Measurements from ENCODE around the gene CR1L. TPM values are rescaled to one million over a fixed set of nuclear protein-coding genes. Genes with fewer than 3 reads are reported as not detected.

The CR1L gene
- total RNA-seq, 1 experiment from 2014 or later, result 13.7 TPM

GRCh38 chr1:207649865-207650580 lies 5.1 kb downstream of the CR1L start (continued):
- no peak for TF ChIP-seq FOXP4 (CRISPR knock-in tag; IDR thresholded peaks at IDR 0.05)
- TF ChIP-seq ZNF512 (CRISPR knock-in tag; IDR thresholded peaks at IDR 0.05; ENCODE audit: borderline replicate concordance), result no peak
- no peak for TF ChIP-seq ESRRA (CRISPR knock-in tag; IDR thresholded peaks at IDR 0.05; ENCODE audit: borderline replicate concordance)
- TF ChIP-seq ATF3 (CRISPR knock-in tag; conservative IDR thresholded peaks at IDR 0.05), result no peak

GRCh38 chr1:207651583-207651982 lies 6.7 kb downstream of the CR1L start:
- POLR2A ChIA-PET, result no interaction called here
- H3K36me3 Mint-ChIP-seq, result peaks cover 9% of the 10 kb centered on the region
- H3K27ac Mint-ChIP-seq, result no peak overlapping the region
- peaks cover 2% of the 10 kb centered on the region; the same call in 1 of the 2 replicates for H3K27me3 Mint-ChIP-seq (ENCODE audit: low read depth)
- H3K4me1 Mint-ChIP-seq, result peaks cover 51% of the 10 kb centered on the region
- no peak for DNase-seq (ENCODE audit: low spot score)
- peaks cover 4% of the 10 kb centered on the region for H3K9me3 Mint-ChIP-seq
- H3K4me3 Mint-ChIP-seq, result no peak overlapping the region
- CTCF ChIA-PET, result no interaction called here
- ATAC-seq, result no peak
- TF ChIP-seq HMGA2 (CRISPR knock-in tag; IDR thresholded peaks at IDR 0.05), result no peak
- TF ChIP-seq GRHL2 (CRISPR knock-in tag; IDR thresholded peaks at IDR 0.05; ENCODE audit: insufficient replicate concordance, severe bottlenecking), result no peak
- no peak for TF ChIP-seq PRRX2 (CRISPR knock-in tag; IDR thresholded peaks at IDR 0.05)
- TF ChIP-seq PREB (CRISPR knock-in tag; IDR thresholded peaks at IDR 0.05; ENCODE audit: borderline replicate concordance), result no peak
- no peak for TF ChIP-seq ZNF425 (CRISPR knock-in tag; conservative IDR thresholded peaks at IDR 0.05)
- no peak for TF ChIP-seq NFATC4 (CRISPR knock-in tag; IDR thresholded peaks at IDR 0.05)
- TF ChIP-seq MAX (CRISPR knock-in tag; IDR thresholded peaks at IDR 0.05), result no peak
- no peak for TF ChIP-seq PRDM15 (CRISPR knock-in tag; IDR thresholded peaks at IDR 0.05)
- no peak for TF ChIP-seq ZNF423 (CRISPR knock-in tag; IDR thresholded peaks at IDR 0.05)
- TF ChIP-seq MXD4 (CRISPR knock-in tag; IDR thresholded peaks at IDR 0.05; ENCODE audit: borderline replicate concordance), result no peak
- no peak for TF ChIP-seq ATF2 (CRISPR knock-in tag; IDR thresholded peaks at IDR 0.05; ENCODE audit: borderline replicate concordance, low read depth)
- no peak for TF ChIP-seq ZNF281 (CRISPR knock-in tag; IDR thresholded peaks at IDR 0.05)
- no peak for TF ChIP-seq IRF1 (CRISPR knock-in tag; IDR thresholded peaks at IDR 0.05)
- no peak for TF ChIP-seq GABPB1 (CRISPR knock-in tag; IDR thresholded peaks at IDR 0.05)

Data from WTC11 (cell line).